HepG2 (cell line): ENCODE measurements around the gene ESPNL. TPM values are rescaled to one million over a fixed set of nuclear protein-coding genes. Genes with fewer than 3 reads are reported as not detected.

Source experiments
- ARHGAP35 ChIP-seq: sonication (generic); formaldehyde crosslinking; IDR thresholded peaks from 2 replicates; pipeline ENCODE4 v1.9.0; 2022; ENCODE audit warnings: mild to moderate bottlenecking, inconsistent platforms, moderate library complexity, missing genetic modification reagents, borderline replicate concordance
- BRCA1 ChIP-seq: sonication (generic); formaldehyde crosslinking; IDR thresholded peaks from 2 replicates; pipeline ENCODE4 v1.4.0; 2020; ENCODE audit warnings: missing genetic modification reagents
- HOXA7 ChIP-seq: sonication (generic); formaldehyde crosslinking; IDR thresholded peaks from 2 replicates; pipeline ENCODE4 v1.8.1; 2022; ENCODE audit warnings: mild to moderate bottlenecking, missing genetic modification reagents, moderate library complexity
- KDM5A ChIP-seq: fragments of 200-600 bp; sonication (generic); IDR thresholded peaks from 2 replicates; pipeline ENCODE4 v1.7.0; 2018; ENCODE audit warnings: antibody characterized with exemption, mild to moderate bottlenecking, low read length, borderline replicate concordance
- KDM5B ChIP-seq: sonication (generic); formaldehyde crosslinking; IDR thresholded peaks from 2 replicates; pipeline ENCODE4 v1.4.0; 2020; ENCODE audit warnings: missing genetic modification reagents, mild to moderate bottlenecking, borderline replicate concordance
- KLF15 ChIP-seq: sonication (generic); formaldehyde crosslinking; IDR thresholded peaks from 2 replicates; pipeline ENCODE4 v1.8.1; 2023; ENCODE audit warnings: borderline replicate concordance, mild to moderate bottlenecking, inconsistent platforms, missing genetic modification reagents, mixed read lengths
- MTA3 ChIP-seq: sonication (generic); formaldehyde crosslinking; IDR thresholded peaks from 2 replicates; pipeline ENCODE4 v1.4.0; 2020; ENCODE audit warnings: missing genetic modification reagents
- MXD3 ChIP-seq: IDR thresholded peaks from 2 replicates; pipeline ENCODE4 v1.6.1; 2016; ENCODE audit warnings: mild to moderate bottlenecking, missing biosample characterization, missing genetic modification reagents
- NCOA5 ChIP-seq: sonication (generic); formaldehyde crosslinking; IDR thresholded peaks from 2 replicates; pipeline ENCODE4 v1.4.0; 2020; ENCODE audit warnings: missing genetic modification reagents
- PHF20 ChIP-seq: sonication (generic); formaldehyde crosslinking; IDR thresholded peaks from 2 replicates; pipeline ENCODE4 v1.5.0; 2020; ENCODE audit warnings: mild to moderate bottlenecking, missing genetic modification reagents
- POGZ ChIP-seq: sonication (generic); formaldehyde crosslinking; IDR thresholded peaks from 2 replicates; pipeline ENCODE4 v1.4.0; 2020; ENCODE audit warnings: mild to moderate bottlenecking, missing genetic modification reagents
- TCF7L2 ChIP-seq: IDR thresholded peaks from 2 replicates; pipeline ENCODE4 v1.6.1; 2011; ENCODE audit warnings: mild to moderate bottlenecking, low read depth, low read length, moderate library complexity
- TRIM24 ChIP-seq: sonication (generic); formaldehyde crosslinking; IDR thresholded peaks from 2 replicates; pipeline ENCODE4 v1.8.0; 2022; ENCODE audit warnings: mild to moderate bottlenecking, missing genetic modification reagents
- ZBTB14 ChIP-seq: sonication (generic); formaldehyde crosslinking; IDR thresholded peaks from 2 replicates; pipeline ENCODE4 v1.4.0; 2020; ENCODE audit warnings: missing genetic modification reagents
- ZBTB33 ChIP-seq: sonication (generic); formaldehyde crosslinking; IDR thresholded peaks from 2 replicates; pipeline ENCODE4 v1.4.0; 2020; ENCODE audit warnings: missing genetic modification reagents
- ZFP36L2 ChIP-seq: sonication (generic); formaldehyde crosslinking; IDR thresholded peaks from 2 replicates; pipeline ENCODE4 v1.4.0; 2020; ENCODE audit warnings: missing genetic modification reagents
- ZFP37 ChIP-seq: sonication (generic); formaldehyde crosslinking; IDR thresholded peaks from 2 replicates; pipeline ENCODE4 v1.4.0; 2020; ENCODE audit warnings: missing genetic modification reagents, borderline replicate concordance
- ZNF18 ChIP-seq: sonication (generic); formaldehyde crosslinking; IDR thresholded peaks from 2 replicates; pipeline ENCODE4 v1.8.0; 2022; ENCODE audit warnings: mild to moderate bottlenecking, missing genetic modification reagents; ENCODE audit not compliant: insufficient replicate concordance
- ZNF333 ChIP-seq: sonication (generic); formaldehyde crosslinking; IDR thresholded peaks from 2 replicates; pipeline ENCODE4 v1.4.0; 2020; ENCODE audit warnings: mild to moderate bottlenecking, missing genetic modification reagents, borderline replicate concordance
- ZNF446 ChIP-seq: sonication (generic); formaldehyde crosslinking; IDR thresholded peaks from 2 replicates; pipeline ENCODE4 v1.5.0; 2020; ENCODE audit warnings: mild to moderate bottlenecking, missing genetic modification reagents
- ZNF558 ChIP-seq: sonication (generic); formaldehyde crosslinking; IDR thresholded peaks from 2 replicates; pipeline ENCODE4 v1.9.0; 2022; ENCODE audit warnings: mild to moderate bottlenecking, missing genetic modification reagents, borderline replicate concordance
- polyA plus RNA-seq, 8 experiments: library from polyadenylated mRNA; depleted of rRNA in 3 of 8; stranded (reverse) in 7 of 8; unstranded in 1 of 8; fragments of >200 nt; fragmentation: Illumina TruSeq in 4 of 8; extraction: Trizol in 4 of 8; gene quantifications; 2 replicates each; pipeline versions ENCODE4 v1.2.1 to v1.2.3, GENCODE V29; 2011 to 2016; ENCODE audit warnings: low read depth in 4 of 8, missing spikeins in 1 of 8, mixed read lengths in 1 of 8; ENCODE audit not compliant: insufficient read depth in 1 of 8
- total RNA-seq, 5 experiments: library from RNA; depleted of rRNA; stranded (reverse); fragments of >200 nt; fragmentation: Illumina TruSeq; extraction: Trizol; gene quantifications; 2 replicates each; pipeline ENCODE4 v1.2.3, GENCODE V29; 2016; ENCODE audit warnings: low read depth in 1 of 5
- TF ChIP-seq, protein P1 (sequence below): sonication (generic); formaldehyde crosslinking; IDR thresholded peaks from 2 replicates; pipeline ENCODE4 v1.8.1; 2023; ENCODE audit warnings: mild to moderate bottlenecking, missing genetic modification reagents

The ESPNL gene
- total and polyA plus RNA-seq, 2 of the 13 experiments (the other 11 are each of a cell fraction or from before 2014, with no cell fraction given), result 0.45 to 0.80 TPM

DNA sequence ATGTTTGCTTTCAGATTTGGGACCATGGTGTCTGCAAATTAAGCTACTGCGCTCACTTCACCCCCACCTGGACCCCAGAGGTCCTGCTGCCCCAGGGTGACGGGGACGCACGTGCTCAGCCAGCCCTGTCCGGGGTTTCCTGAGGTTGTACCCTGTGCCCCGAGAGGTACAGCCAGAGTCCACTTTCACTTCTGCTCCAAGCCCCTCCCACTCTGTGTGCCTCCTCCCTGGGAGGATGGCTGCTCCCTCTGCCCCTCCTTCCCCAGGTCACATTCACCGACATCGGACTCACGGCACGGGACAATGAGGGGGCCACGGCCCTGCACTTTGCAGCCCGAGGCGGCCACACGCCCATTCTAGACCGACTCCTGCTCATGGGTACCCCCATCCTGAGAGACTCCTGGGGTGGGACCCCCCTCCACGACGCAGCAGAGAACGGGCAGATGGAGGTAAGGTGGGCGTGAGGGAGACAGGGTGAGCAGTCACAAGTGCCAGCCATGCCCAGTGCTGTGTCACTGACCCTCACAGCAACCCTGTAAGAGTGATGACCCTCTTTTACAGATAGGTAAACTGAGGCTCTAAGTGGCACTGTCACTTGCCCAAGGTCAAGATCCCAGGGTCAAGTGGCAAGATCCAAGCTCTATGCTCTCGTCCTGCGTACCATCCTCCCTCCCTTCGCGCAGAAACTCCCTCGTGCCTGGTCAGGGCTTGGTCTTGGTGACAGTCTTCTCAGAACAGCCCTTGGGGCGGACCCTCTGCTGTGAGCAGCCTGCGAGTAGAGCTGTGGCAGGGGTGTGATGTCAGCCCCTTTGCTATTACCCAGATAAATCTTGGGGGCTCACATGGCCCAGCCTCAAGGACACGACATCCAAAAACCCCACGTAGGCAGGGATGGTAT lies 7.6 kb downstream of the ESPNL start (continued):
- TF ChIP-seq ZBTB33 (CRISPR knock-in tag), result peak; percentile 26; the same call in 1 of the 2 replicates
- TF ChIP-seq TCF7L2, result no peak
- peak; percentile 47 for TF ChIP-seq PHF20 (CRISPR knock-in tag)
- TF ChIP-seq, protein P1, sequence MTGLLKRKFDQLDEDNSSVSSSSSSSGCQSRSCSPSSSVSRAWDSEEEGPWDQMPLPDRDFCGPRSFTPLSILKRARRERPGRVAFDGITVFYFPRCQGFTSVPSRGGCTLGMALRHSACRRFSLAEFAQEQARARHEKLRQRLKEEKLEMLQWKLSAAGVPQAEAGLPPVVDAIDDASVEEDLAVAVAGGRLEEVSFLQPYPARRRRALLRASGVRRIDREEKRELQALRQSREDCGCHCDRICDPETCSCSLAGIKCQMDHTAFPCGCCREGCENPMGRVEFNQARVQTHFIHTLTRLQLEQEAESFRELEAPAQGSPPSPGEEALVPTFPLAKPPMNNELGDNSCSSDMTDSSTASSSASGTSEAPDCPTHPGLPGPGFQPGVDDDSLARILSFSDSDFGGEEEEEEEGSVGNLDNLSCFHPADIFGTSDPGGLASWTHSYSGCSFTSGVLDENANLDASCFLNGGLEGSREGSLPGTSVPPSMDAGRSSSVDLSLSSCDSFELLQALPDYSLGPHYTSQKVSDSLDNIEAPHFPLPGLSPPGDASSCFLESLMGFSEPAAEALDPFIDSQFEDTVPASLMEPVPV (CRISPR knock-in tag), result no peak; the same call in 1 of the 2 replicates
- 0 out of 2 replicates have a peak, but pooled peaks have one; percentile 1 for TF ChIP-seq ZNF333
- TF ChIP-seq ZFP37 (CRISPR knock-in tag), result no peak
- no peak for TF ChIP-seq KDM5B (CRISPR knock-in tag)
- TF ChIP-seq ZNF446 (CRISPR knock-in tag), result no peak
- no peak for TF ChIP-seq MTA3 (CRISPR knock-in tag)
- TF ChIP-seq ZNF18, result no peak
- no peak for TF ChIP-seq TRIM24 (CRISPR knock-in tag)
- TF ChIP-seq KLF15 (CRISPR knock-in tag), result 0 out of 2 replicates have a peak, but pooled peaks have one; percentile 31
- TF ChIP-seq HOXA7 (CRISPR knock-in tag), result no peak
- no peak for TF ChIP-seq ZBTB14 (CRISPR knock-in tag)
- peak; percentile 64; the same call in 1 of the 2 replicates for TF ChIP-seq MXD3 (CRISPR knock-in tag)
- 0 out of 2 replicates have a peak, but pooled peaks have one; percentile 28 for TF ChIP-seq ARHGAP35 (CRISPR knock-in tag)
- 0 out of 2 replicates have a peak, but pooled peaks have one; percentile 53 for TF ChIP-seq ZFP36L2
- TF ChIP-seq POGZ (CRISPR knock-in tag), result no peak
- peak; percentile 84; the same call in 1 of the 2 replicates for TF ChIP-seq ZNF558 (CRISPR knock-in tag)
- TF ChIP-seq KDM5A, result no peak
- no peak for TF ChIP-seq BRCA1 (CRISPR knock-in tag)
- TF ChIP-seq NCOA5, result no peak
